ENCODE data around the gene TAF1C. TPM values are rescaled to one million over a fixed set of nuclear protein-coding genes. Genes with fewer than 3 reads are reported as not detected.

The TAF1C gene
- total and polyA plus RNA-seq, 2 donors (not counting 3 experiments of a cell fraction or from before 2014, with no cell fraction given), result 57.2 to 77.6 TPM

- no TSS peak for BruUV-seq (replicated peaks)
- intact Hi-C loops (cut with micrococcal nuclease), result no loop called here
- no peaks in the 10 kb centered on the region for H3K9me1 ChIP-seq (replicated peaks; ENCODE audit: control insufficient read depth, extremely low read depth, insufficient read depth, low read length)
- DNase-seq (ENCODE audit: low read depth, low spot score), result no peak
- no peaks in the 10 kb centered on the region for H4K20me1 ChIP-seq (replicated peaks; ENCODE audit: control insufficient read depth, extremely low read depth, insufficient read depth, low read length)
- dilution Hi-C loops (cut with MboI; ENCODE audit: extremely low pct_ligation_motif_present, low sequenced_read_pairs), result loop anchor here (25.0 kb wide), 1 partner anchor 186 kb away; no protein-coding TSS in a partner anchor
- H3K79me2 ChIP-seq (ENCODE audit: control insufficient read depth, insufficient read depth, low read length), result no peaks in the 10 kb centered on the region
- H3K27ac ChIP-seq (ENCODE audit: insufficient read depth, low read depth, low read length), result no peak overlapping the region
- H3K36me3 ChIP-seq (ENCODE audit: control insufficient read depth in 2 of 2, extremely low read depth in 1 of 2, insufficient read depth in 2 of 2, low read length in 2 of 2), result no peaks in the 10 kb centered on the region
- TF ChIP-seq POLR2A (IDR thresholded peaks at IDR 0.05; ENCODE audit: low read depth, low read length), result no peak
- no peak for TF ChIP-seq FOS (IDR thresholded peaks at IDR 0.05; ENCODE audit: borderline replicate concordance, insufficient read depth, low read length)
- no peak for TF ChIP-seq GATA2 (IDR thresholded peaks at IDR 0.05; ENCODE audit: insufficient read depth, insufficient read length, low read depth, low read length)
- TF ChIP-seq POLR2AphosphoS5 (IDR thresholded peaks at IDR 0.05; ENCODE audit: insufficient read depth, low read depth, low read length), result no peak
- TF ChIP-seq EZH2 (IDR thresholded peaks at IDR 0.05; ENCODE audit: borderline replicate concordance, low read depth, low read length, severe bottlenecking), result no peak
- TF ChIP-seq MAX (IDR thresholded peaks at IDR 0.05; ENCODE audit: insufficient read depth, insufficient read length), result no peak
- TF ChIP-seq JUN (IDR thresholded peaks at IDR 0.05; ENCODE audit: borderline replicate concordance, insufficient read depth, insufficient read length, low read depth), result no peak
- TF ChIP-seq MYC (IDR thresholded peaks at IDR 0.05; ENCODE audit: low read depth, low read length), result no peak
- TF ChIP-seq CTCF (IDR thresholded peaks at IDR 0.05; ENCODE audit: extremely low read depth in 1 of 2, insufficient read depth in 1 of 2, low read depth in 1 of 2, low read length in 2 of 2), result no peak
- POLR2A ChIA-PET, result no interaction called here
- H3K9me3 ChIP-seq (replicated peaks; ENCODE audit: control insufficient read depth, insufficient read depth, low read length), result no peaks in the 10 kb centered on the region
- H2AFZ ChIP-seq (ENCODE audit: low read depth, low read length), result no peak overlapping the region
- H3K4me2 ChIP-seq (ENCODE audit: insufficient read depth, low read length), result no peak overlapping the region
- CTCF ChIA-PET, result no interaction called here
- no peak for FAIRE-seq
- H3K27me3 ChIP-seq (ENCODE audit: control insufficient read depth in 2 of 2, insufficient read depth in 2 of 2, low read length in 2 of 2), result peaks cover 0 to 2% of the 10 kb centered on the region in 2 experiments
- H3K4me3 ChIP-seq (replicated peaks in 1 of 3; ENCODE audit: insufficient read depth in 1 of 3, low read depth in 1 of 3, low read length in 3 of 3), result no peak overlapping the region
- peaks cover 5% of the 10 kb centered on the region for H3K4me1 ChIP-seq (ENCODE audit: control insufficient read depth, extremely low read depth, insufficient read depth, low read length)
- H3K9ac ChIP-seq (replicated peaks; ENCODE audit: extremely low read depth, insufficient read depth, low read length), result no peak overlapping the region
These were observed 39.2 kb upstream of the TAF1C start for GRCh38 chr16:84226026-84226425.

Data from endothelial cell of umbilical vein (primary cell).